Right lobe of liver (tissue), 4 donors: ENCODE data around the gene OR4A47.
"Not testable (repeated sequence)": the region's sequence is repeated elsewhere in the genome, so short reads cannot be mapped to it uniquely, and the experiment has no call there.

Source experiments
- POLR2A ChIP-seq: fragments of 450-650 bp; IDR thresholded peaks from one replicate; pipeline ENCODE4 v1.6.1; 2017; ENCODE audit warnings: antibody characterized with exemption, mild to moderate bottlenecking
- TF ChIP-seq, protein P1 (sequence below), 4 donors: fragments of 200-600 bp in 3 of 4; fragments of 450-650 bp in 1 of 4; IDR thresholded peaks; one replicate each; pipeline versions ENCODE4 v1.5.1 to v1.8.0; 2016 to 2022; ENCODE audit warnings: antibody characterized with exemption in 4 of 4, mild to moderate bottlenecking in 2 of 4
- donor health status: DM: no; HTN: no; CAD: no.
- donor health status: DM: no; HTN: no; CAD: no.
- donor health status: DM: no; HTN: yes; CAD: no.

DNA sequence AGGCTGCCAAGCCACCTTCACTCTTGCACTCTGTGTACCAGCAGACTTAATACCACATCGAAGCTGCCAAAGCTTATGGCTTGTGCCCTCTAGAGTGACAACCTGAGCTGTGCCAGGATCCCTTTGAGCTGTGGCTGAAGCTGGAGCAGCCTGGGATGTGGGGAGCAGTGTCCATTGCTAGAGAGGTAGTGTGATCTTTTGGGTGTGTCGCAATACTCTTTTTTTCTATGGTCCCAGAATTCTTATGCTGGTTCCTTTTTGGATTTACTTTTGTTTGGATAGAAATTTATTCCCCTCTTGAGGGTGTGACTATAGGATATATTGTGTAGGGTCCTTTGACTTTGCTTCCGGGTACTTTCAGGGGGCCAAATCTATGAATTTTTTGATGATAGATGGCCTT is 32.7 kb upstream of the OR4A47 start:
- TF ChIP-seq, protein P1, sequence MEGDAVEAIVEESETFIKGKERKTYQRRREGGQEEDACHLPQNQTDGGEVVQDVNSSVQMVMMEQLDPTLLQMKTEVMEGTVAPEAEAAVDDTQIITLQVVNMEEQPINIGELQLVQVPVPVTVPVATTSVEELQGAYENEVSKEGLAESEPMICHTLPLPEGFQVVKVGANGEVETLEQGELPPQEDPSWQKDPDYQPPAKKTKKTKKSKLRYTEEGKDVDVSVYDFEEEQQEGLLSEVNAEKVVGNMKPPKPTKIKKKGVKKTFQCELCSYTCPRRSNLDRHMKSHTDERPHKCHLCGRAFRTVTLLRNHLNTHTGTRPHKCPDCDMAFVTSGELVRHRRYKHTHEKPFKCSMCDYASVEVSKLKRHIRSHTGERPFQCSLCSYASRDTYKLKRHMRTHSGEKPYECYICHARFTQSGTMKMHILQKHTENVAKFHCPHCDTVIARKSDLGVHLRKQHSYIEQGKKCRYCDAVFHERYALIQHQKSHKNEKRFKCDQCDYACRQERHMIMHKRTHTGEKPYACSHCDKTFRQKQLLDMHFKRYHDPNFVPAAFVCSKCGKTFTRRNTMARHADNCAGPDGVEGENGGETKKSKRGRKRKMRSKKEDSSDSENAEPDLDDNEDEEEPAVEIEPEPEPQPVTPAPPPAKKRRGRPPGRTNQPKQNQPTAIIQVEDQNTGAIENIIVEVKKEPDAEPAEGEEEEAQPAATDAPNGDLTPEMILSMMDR (IDR thresholded peaks at IDR 0.05), result not testable (repeated sequence)
- not testable (repeated sequence) for TF ChIP-seq POLR2A
